Glomerular visceral epithelial cell (primary cell): ENCODE results near the gene STARD13.
A peak's percentile ranks its signal among the peaks of the same experiment; 100 is the strongest.

Experiments
- DNase-seq: peaks from one replicate; pipeline ENCODE4 v3.0.0-alpha.2; 2016; ENCODE audit errors: extremely low spot score

STARD13 gene, protein sequence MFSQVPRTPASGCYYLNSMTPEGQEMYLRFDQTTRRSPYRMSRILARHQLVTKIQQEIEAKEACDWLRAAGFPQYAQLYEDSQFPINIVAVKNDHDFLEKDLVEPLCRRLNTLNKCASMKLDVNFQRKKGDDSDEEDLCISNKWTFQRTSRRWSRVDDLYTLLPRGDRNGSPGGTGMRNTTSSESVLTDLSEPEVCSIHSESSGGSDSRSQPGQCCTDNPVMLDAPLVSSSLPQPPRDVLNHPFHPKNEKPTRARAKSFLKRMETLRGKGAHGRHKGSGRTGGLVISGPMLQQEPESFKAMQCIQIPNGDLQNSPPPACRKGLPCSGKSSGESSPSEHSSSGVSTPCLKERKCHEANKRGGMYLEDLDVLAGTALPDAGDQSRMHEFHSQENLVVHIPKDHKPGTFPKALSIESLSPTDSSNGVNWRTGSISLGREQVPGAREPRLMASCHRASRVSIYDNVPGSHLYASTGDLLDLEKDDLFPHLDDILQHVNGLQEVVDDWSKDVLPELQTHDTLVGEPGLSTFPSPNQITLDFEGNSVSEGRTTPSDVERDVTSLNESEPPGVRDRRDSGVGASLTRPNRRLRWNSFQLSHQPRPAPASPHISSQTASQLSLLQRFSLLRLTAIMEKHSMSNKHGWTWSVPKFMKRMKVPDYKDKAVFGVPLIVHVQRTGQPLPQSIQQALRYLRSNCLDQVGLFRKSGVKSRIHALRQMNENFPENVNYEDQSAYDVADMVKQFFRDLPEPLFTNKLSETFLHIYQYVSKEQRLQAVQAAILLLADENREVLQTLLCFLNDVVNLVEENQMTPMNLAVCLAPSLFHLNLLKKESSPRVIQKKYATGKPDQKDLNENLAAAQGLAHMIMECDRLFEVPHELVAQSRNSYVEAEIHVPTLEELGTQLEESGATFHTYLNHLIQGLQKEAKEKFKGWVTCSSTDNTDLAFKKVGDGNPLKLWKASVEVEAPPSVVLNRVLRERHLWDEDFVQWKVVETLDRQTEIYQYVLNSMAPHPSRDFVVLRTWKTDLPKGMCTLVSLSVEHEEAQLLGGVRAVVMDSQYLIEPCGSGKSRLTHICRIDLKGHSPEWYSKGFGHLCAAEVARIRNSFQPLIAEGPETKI

DNA sequence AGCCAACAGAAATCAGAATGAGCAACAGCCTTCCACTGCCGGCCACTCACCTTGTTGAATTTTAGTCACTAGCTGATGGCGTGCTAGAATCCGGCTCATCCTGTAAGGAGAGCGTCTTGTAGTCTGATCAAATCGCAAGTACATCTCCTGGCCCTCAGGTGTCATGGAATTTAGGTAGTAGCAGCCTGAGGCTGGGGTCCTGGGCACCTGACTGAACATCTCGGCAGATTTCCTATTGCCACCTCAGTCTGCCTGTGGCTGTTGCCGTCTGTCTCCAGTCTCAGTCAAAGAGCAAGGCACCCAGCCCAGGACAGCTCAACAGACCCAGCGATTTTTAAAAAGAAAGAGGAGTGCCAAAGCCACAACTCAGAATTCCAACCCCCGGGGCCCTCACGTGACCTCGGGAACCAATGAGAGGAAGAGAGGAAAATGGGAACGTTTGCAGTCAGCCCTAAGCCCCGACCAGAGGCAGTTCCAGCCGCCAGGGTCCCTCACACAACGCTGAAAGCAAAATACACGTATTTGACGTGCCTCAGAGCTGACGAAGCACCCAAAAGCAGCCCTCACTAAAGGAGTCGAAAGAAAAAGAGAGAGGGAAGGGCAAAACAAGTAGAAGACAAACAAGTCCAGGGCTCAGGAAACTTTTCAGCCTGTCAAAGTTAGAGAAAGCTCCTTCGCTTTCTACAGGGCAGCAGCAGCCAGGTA lies at the start of gene STARD13:
Gene STARD13, minus strand, starts transcription at position 336 of the 705 bp plus-strand sequence. Its CDS starts 117 bp downstream, at position 219.
- peak; percentile 97 for DNase-seq

DNA sequence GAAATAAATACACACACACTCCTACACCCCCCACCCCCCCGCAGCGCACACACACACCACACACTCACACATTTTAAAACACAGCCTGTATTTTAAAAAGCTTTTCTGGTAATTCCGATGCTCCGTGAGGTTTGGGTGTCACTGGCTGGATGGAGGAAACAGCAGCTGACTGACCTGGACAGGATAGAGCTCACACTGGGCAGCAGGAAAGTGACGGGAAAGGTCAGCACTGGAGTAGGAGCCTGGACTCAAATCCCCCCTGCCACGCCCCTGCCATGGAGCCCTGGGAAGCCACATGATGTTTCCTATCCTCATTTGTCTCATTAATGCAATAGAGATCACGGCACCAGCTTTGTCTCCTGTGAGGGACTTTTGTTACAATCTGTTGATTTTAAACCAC lies 49.3 kb upstream of the STARD13 start:
- DNase-seq, result no peak

DNA sequence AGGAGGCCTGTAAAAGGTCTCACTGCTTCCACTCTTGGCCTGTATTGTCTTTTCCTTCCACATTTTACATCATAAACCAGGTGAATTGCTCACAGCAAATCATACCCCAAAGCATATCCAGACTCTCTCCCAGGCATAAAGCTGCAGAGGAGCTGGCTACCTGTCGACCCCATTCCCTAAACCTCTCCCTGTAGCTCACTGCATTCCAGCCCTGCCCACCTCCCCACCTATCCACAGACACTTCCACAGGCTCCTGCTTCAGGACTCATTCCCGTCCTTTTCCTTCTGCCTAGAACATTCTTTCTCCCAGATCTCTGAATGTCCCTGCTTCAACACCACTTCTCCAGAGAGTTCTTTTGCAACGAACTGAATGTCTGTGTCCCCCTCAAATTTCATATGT lies 46.4 kb upstream of the STARD13 start:
- DNase-seq, result no peak

DNA sequence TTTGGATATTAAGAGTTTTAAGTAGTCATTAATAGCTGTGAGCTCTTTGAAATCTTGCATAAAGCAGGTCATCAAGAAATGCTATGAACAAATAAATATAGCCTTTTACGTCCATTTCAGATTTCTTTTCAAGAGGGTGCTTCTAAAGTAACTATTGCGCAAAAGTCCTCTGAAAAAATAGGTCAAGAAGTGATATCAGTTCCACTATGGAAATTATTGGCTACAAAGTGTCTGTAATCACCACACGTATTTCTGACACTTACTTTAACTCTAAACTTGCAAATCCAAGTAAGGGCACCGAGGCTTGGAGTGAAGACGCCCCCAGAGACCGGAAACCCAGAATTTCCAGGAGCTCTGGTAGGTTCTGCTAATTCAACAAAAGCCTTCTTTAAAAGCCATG lies 44.9 kb upstream of the STARD13 start:
- no peak for DNase-seq

DNA sequence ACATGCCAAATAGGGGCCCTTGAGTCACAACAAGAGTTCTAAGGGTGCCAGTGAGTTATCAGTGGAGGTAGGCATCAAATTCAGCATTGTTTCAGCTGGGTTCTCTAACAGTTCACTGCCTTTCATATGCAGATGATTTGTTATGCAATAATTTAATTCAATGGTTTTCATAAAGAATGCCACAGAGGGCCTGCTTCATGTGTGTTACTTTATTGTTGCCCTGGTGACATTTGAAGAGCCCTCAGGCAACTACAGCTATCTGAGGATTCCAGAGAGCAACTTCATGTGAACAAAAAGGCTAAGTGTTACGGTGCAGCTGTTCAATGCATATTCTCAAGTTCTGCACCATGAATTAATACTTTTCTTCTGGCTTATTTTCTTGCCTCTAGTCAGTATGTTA lies 43.1 kb upstream of the STARD13 start:
- DNase-seq, result no peak

DNA sequence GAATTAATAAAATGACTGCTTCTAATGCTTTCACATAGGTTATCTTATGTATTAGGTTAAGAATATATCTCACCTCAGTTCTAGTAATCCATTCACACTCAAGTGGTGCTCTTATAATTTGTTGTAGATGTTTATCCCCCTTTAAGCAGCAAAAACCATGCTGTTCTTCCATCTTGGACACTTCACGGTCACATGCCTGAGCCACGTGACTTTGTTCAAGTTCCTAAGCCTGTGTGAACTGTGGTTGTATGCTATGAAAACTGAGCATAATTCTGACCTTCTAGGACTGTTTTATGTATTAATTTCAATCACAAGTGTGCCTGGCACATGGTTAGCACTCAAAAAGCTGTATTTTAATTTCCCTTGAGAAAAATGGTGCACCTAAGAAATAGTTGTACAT lies 41.2 kb upstream of the STARD13 start:
- no peak for DNase-seq

DNA sequence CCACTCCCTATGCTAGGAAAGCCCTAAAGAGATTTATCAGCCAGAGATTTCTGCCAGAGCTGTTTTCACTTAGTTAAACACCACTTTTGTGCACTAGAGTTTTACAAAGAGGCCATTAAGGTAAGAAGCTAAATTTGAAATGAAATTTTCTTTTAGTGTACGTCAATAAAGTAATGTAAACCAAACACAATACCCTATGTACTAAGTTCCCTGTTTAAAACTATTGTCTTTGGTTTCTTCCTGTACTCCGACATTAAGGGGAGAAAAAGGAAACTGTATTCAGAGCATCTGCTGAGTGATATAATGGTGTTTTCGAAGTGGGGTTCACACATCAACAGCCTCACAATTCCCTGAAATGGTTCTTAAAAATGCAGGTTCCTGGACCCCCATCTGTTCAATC lies 40.7 kb upstream of the STARD13 start:
- no peak for DNase-seq

DNA sequence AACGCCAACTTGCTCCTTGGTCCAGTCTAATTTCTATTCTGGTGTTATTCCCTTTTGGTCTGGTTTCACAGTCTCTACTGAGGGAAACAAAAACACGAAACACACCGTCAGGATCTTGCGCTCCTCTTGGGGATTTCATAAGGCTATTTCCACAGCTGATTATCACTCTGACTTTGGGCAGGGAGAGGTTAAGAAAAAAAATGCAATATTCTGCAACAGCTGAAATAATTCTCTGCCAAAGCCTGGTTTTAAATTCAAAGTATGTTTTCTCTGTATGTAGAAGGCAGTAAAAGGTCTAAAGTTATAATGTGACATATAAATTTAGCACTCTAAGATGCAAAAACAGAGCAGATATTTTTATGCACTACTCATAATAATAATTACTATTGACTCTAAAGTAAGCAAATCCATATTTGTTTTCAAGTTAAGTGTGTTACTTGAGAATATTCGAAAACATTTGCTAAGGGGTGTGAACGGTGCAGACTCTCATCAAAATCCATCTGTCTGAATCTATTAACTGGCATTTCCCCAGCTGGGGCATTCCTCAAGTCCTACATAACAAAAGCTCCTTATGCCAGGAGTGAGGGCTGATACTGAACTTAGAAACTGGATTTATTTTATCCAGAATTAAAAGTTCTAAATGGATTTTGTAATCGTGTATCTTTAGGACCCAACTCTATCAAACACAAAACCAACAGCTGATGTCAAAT lies 38.4 kb upstream of the STARD13 start:
- no peak for DNase-seq

DNA sequence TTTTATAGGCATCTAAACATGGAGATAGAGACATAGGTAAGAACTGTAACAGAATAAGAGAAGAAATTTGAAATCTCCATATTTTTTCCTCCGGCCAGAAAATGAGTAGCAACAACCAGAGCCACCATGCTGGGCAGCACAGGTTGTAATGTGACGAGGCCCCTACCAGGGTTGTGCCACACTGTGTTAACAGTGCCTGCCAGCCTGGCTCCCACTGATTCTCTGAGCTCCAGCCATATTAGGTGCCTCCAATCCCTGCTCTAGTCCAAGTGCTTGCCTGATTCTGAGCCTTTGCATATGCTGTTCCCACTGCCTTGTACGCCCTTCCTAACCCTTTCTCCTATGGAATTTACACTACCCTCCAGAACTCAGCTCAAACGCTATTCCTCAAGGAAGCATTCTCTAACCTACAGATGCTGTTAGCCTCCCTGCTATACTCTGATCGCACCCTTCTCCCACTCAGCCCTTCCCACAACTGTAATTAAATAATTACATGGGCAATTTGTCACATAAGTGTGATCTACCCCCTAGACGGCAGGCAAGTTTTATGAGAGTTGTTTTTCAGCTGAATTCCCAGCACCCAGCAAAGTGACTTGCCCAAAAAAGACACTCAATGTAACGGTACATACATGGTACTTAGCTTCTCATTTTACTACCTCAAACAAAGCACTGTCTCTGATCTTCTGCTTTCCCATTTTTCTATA lies 37.6 kb upstream of the STARD13 start:
- no peak for DNase-seq

DNA sequence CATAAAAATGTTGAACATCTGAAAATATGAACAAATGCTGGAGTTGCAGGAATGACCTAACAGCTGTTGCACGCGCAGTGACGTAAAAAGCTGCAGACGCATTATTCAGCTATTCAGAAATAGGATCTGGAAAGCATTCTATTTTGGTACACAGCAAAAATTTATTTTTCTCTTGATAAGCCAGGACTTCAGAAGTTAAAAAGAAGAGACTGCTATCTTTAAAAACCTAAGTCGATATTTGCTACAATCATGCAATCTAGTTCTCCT lies 36.9 kb upstream of the STARD13 start:
- DNase-seq, result no peak

DNA sequence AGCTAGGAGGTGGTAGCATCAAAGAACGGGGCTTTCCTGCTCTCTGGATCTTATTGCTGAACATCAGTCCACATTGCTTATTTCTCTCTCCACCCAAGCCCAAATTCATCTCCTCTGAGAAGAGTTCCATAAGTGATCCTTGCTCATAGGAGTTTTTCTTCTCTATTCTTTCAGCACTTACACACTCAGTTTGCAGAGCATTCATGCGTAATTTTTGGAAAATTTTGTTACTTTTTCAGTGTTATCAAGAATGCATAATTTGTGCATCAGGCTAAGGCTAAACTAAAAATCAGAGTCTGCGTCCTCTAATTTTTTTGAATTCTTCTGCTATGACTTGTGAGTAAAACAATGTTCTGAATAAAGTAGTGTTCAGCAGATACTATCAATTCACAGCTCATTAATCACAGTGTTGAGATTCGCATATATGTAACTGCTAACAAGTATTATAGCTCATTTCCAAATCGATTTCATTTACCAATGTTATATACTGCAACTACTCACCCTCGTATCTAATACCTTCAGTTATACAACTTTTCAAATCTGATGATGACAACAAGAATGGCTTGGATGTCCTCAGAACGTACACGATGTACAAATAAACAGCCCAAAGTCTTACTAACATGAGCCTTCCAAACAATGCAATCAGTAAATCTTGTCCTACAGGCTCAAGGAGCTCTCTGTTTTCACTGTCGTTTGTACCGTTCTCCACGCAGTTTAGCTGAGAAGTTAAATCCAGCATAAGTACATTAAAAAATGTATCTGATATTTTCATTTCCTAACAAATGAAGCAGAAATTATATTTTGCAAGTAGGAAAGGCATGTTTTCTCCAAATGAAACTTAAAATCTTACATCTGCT lies 36.4 kb upstream of the STARD13 start:
- no peak for DNase-seq

DNA sequence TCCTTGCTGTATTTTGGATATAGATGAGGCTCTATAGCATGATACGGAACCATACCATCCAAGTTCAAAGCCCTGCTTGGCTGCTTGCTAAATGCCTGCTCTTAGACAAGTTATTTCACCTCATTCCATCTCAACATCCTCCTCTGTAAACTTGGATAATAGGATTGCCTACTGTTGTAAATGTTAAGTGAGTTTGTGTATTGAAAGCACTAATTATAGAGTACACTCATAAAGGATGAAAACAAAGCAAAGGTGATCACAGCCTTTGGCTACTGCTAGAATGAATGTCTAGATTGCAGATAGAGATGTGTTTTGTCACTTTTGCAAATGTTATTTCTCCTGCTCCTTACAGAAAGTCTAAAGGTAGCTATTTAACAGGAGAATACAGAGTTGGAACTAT lies 34.3 kb upstream of the STARD13 start:
- no peak for DNase-seq

DNA sequence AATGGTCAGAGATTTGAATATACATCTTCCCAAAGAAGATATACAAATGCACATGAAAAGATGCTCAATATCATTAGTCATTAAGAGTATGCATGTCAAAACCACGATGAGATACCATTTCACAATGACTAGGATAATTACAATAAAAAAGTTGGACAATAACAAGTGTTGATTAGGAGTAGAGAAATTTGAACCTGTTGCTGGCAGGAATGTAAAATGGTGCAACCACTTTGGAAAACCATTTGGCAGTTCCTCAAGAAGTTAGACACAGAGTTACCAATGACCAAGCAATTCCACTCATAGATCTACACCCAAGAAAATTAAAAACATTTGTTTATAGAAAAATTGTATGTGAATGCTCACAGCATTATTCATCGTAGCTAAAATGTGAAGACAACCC lies 33.2 kb upstream of the STARD13 start:
- no peak for DNase-seq

DNA sequence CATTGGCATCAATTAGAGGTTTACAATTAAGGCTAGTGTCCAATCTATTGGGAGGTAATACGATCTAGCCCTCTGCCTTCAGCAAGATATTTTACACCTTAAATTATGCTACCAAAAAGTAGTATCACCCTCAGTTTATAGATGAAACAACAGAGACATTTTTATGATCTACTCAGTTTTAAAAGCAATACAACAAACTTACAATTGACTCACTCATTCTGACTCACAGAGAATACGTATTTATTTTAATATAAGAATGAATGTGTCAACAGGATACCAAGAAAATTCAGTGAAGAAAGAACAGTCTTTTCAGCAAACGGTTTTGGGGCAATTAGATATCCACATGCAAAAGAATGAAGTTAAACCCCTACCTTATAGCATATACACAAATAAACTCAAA lies 32.5 kb upstream of the STARD13 start:
- no peak for DNase-seq

DNA sequence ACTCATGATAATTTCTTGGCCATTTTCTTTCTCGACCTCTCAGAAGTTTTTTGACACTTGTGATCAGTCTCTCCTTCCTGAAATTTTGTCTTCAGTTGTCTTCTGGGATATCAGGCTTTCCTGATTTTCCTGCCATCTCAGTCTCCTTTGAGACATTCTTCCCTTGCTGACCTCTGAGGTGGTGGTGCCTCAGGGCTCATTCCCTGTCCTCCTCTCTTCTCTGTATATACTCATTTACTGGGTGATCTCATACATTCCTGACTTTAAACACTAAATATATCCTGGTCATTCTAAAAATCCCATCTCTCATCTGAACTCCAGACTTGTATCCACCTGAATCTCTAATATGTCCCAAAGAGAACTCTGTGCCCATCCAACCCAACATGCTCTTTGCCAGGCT lies 31.3 kb upstream of the STARD13 start:
- no peak for DNase-seq

DNA sequence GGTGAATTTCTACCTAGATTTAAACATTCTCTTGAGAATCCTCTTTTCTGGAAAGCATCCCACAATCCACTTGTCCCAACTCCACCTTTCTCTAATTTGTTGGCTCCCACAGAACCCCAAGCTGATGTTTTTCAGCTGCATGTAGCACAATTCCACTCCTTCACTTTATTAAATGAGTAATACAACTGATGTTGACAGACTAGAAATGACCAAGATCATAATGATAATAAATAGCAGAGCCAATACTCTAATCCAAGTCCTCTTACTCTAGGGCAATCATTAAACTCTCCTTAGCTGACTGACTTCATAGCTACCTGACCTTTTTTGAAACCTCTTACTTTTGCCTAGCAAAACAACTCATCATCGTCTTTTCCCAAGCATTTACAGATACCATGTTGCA lies 27.9 kb upstream of the STARD13 start:
- no peak for DNase-seq

DNA sequence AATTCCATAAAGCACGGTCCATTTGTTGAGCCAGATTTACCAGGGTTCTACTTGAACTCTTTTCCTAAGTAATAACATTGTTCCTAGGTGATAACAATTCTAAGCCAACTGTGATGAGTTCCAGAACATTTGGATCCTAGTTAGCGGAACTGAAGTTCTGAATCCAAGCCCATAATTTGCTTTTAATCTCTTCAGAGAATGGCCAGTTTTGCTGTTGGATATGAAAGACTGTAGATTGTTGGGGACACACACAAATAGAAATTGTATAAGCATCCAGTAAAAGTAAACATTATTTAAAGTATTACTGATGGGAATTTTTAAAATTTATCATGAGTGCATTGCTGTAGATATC lies 27.3 kb upstream of the STARD13 start:
- no peak for DNase-seq

DNA sequence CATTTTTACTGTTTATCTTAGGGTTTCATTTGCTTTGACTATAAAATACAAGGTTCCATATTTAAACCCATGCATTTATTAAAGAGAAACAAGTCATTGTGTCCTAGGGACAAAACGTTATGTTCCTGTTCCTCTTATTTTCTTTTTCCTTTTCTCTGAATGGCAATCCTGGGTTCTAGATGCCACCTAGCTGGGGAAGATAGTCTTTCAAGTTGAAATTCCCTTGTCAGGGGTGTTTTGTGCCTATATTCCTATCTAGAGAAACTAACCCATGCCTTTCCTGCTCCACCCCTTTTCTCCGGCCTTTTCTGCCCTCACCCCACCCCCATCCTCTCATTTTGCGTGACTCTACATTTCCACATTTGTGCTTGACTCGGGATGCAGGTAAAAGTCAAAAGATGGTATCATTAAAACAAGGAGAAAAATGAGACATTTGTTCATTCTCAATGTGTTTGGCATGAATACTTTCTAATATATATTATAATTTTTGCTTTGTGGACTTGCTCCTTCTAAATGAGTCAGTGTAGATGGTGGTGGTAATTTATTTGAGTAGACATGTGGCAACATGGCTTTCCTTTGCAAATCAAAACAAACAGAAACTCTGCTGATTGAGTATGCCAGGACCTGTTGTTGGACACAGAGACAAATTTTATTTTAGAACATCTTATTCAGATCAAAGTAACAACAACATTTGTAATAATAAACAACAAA lies 26.8 kb upstream of the STARD13 start:
- peak; percentile 13 for DNase-seq

DNA sequence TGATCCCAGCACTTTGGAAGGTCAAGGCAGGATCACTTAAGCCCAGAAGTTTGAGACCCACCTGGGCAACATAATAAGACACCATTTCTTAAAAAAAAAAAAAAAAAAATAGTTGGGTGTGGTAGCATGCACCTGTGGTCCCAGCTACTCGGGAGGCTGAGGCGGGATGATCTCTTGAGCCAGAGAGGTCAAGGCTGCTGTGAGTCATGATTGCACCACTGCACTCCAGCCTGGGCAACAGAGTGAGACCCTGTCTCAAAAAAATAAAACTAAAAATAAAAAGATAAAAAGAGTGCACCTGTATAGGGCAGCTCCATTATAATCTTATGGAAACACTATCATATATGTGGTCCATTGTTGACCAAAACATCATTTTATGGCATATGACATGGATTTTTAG lies 25.5 kb upstream of the STARD13 start:
- DNase-seq, result no peak
